Activated CD8-positive, alpha-beta memory T cell treated with anti-CD3 and anti-CD28 coated beads, Interleukin-2, amount 50 U/mL, for 48 hours (primary cell): Measurements from ENCODE around the gene ITPR3.
"Not testable (repeated sequence)": the region's sequence is repeated elsewhere in the genome, so short reads cannot be mapped to it uniquely, and the experiment has no call there.

Experiments used
- DNase-seq: peaks from one replicate; pipeline ENCODE4 v3.0.0-alpha.2; 2020

Gene ITPR3

DNA sequence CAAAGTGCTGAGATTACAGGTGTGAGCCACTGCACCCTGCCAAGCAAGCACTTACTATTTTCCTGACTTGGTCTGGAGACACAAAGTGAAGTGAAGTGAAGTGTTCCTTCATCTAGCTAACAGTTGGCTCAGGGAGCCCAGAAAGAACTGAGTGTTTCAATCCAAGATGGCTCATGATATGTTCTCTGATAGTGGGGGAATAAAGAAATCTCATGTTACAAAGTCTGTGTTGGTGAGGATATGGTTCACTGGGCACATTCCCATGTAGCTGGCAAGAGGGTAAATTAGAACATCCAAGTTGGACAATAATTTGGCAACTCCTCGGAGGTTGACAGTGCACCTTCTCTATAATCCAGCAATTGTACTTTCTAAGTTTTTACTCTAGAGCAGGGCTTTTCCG, 5.0 kb upstream of the ITPR3 start:
- no peak for DNase-seq

DNA sequence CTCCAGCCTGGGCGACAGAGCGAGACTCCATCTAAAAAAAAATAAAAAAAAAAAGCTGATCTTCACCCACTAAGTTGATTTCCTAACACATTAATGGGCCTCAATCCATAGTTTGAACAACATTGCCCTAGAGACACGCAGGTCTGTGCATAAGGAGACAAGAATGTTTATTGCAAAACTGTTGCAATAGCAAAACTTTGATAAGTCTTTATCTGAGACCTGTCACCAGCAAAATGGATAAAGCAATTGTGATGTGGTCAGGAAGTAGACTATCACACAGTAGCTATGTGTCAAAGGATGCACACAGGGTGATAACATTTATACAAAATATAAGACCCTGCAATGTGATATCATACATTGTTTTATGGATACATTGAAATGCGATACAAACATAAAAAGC, 4.2 kb upstream of the ITPR3 start:
- no peak for DNase-seq

DNA sequence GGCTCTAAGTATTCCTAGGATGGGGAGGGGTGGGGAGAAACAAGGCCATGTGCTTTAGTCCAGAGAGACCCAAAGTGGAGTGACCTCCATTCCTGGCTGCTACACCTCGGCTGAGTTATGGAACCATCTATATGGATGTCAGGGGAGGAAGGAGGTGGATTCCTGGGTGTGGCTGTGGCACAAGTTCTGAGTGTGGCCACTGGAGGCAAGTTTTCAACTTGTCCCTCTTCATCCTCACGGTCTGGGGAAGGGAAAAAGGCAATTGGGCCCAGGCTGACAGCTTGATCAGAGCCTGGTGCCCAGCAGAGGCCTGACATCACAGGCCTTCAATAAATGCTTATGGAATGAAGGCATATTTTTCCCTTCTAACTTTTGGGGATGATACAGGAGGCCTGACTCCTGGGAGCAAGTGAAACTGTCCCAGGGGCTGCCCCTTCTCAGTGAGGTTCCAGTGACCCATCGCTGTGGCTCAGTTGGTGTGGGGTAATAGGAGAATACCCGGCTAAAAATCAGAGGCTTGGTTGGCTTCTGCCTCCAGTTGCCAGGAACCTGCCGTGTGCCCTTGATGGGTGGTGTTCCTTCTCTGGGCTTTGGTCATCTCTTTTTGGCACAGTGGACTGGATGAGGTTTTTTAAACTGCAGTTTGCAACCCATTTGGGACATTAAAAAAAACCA, 1.8 kb upstream of the ITPR3 start:
- DNase-seq = no peak

DNA sequence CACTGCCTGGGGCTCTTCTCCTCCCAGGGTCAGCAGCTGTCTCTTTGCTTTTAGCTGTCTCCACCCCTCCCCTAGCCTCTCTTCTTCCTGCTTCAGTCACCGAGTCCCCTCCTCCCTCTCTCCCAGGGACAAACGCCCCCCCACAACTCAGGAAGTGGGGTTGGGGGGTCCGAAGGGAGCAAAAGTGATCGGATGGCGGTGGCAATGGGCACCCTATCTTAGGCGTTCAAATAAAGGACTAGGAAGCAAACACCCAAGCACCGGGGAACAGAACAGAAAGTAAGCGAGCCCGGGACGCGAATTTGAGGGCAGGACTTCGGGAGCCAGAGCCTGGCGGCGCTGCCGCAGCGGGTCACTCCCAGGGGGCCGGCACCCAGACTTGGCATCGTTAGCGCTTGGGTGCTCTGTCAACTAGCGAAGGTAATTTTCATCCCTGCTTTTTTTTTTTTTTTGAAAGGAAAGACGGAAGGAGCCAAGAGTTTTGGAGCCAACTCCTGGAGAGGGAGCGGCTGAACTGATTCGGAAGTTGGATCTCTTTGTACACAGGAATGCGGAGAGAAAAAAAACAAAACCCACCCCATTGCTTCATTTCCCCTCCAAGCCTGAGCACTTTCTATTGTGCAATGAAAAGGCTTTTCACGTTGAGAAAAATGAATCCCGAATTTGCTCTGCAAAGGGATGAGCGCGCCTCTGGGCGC, 815 bp upstream of the ITPR3 start:
- peak; percentile 69 for DNase-seq

DNA sequence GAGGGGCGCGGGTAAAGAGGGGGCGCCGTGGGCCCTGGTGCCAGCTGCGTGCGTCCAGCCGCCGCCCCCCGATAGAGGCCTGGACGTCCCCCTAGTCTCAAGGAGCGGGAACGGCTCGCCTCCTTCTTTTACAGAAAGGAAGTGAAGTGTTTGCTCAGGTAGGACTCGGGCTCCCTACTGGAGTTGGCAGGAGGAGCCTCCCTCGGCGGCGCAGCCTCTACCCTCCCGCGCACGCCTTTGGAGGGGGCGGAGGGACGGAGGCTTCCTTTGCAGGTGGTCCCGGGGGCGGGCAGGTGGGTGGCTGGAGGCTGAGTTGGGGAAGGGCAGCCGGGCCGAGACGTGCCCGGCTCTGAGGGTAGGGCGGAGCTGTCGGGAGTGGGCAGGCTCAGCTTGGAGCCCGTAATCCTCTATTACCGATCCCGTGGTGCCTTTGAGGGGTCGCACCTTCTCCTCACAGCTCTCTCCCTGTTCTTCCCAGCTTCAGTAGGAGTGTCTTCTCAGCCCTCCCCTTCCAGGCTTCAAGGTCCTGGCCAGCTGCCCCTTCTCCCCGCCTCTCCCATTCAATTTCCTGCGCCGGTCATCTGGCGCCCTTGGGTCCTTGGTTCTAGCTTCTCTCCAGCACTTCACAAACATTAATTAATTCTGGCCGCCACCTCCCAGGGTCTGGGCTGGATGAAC, 728 bp downstream of the ITPR3 start:
- DNase-seq = peak; percentile 73

DNA sequence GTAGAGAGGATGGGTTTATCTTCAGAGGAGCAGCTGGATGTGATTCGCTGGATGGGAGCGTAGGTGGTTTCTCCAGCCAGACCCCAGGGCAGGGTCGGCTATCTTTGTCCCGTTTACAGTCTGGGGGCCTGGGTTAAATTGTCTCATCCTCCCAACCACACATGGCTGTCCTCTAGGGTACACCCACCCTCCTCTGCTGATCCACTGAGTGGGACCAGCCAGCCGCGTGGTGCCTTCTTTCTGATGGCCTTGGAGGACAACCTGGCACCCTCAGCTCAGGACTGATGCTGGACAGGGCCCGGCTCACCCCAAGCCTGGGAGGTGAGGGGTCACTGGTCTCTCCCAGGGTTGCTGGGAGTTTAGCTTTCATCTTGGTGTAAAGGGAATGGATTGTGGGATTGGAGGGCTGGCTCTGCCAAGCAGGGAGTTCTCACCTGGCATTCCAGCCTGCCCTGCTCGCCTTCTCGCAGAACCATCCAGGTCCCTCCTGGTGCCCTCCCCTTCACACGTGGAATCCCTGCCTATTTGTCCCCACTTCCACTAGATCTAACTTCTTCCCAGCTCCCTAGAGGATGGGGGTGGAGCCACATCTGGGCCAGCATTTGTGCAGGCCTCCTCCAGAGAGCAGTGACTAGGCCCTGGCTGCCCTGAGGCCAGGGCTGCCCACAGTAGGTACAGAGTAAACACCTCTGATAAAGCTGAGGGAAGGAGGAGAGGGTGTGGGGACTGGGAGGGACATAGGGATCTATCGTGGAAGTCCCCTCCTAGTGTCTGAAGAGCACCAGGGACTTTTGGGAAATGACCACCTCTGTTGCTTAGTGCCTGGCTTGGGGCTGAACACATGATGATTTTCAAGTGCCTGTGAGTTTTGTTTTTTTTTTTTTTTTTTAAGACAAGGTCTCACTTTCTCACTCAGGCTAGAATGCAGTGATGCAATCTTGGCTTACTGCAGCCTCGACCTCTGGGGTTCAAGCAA, 1.6 kb downstream of the ITPR3 start:
- DNase-seq = no peak

DNA sequence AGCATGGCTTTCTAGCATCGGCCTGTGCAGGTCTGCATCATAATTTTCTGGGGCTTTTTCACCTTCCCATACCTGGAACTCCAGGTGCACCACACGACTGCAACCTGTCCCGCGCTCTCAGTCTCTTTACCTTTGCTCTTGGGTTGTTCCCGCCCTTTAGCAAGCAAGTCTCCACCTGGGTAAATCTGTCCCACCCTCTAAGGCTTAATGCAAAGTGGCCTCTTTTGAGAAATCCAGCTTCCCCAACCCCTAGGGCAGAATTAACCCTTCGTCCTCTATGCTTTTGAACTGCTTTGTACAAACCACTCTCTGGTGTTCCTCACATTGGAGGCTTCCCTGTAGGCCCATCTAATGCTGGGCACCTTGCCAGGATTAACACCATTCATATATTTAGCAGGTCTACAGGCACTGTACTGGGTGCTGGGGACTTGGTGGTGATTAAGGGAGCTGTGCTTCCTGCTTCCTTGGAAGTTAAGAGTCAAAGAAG, 2.8 kb downstream of the ITPR3 start:
- no peak for DNase-seq

DNA sequence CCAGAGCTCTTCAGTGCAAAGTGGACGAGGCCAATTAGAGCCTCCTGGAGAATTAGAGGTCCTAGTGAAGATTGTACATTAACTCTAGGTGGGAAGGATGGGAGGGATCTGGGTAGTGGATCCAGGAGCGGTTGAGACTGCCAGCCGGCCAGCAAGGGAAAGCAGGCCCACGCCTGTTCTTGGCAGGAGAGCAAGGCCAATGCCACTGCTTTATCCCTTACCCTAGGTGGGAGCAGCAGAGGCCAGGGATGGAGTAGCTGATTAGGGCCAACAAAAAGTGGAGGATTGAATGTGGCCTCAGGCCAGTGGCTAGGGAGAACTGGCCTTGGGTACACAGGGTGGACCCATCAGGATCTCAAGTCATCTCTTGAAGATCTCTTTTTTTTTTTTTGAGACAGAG, 3.7 kb downstream of the ITPR3 start:
- DNase-seq = no peak

DNA sequence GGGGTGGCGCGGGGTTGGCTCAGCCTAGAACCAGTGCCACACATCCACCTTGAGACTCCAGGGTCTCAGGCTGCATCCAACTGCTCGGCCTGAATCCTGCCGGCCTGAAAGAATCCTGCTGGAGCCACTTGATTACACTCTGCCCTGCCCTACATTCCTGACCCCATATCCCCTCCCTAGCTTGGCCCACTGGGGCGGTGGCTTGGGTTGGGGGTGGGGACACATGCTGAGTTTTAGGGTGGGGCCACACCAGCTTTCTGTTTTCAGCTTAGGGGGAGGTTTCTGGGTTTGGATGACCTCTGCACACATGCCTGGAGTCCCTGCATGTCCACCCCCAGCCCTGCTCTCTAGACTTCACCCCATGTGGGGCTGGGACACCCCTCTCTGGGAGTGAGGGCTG, 6.8 kb downstream of the ITPR3 start:
- no peak for DNase-seq

DNA sequence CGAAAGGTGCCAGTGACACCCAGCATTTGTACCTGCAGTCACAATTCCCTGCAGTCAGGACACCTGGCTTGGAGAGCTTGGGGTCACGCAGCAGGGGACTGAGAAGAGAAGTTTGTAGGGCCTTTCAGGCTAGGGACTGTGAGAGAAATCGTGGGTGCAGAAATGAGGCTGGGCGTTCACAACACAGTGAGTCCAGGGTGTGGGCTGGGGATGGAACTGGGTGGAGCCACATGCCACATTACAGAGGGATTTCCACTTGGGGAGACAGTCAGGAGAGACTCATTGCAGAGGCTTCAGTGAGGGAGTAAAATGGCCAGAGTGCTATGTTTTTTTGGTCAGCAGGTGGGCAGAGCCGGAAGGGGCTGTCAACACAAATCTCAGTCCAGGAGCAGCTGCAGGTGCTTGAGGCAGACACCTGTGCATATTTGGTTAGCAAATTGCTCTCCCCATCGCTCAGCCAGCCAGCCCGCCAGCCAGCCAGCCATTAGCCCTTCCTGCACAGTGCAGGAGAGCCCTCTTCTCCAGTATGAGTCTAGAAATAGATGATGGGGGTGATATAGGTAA, 7.4 kb downstream of the ITPR3 start:
- no peak for DNase-seq

DNA sequence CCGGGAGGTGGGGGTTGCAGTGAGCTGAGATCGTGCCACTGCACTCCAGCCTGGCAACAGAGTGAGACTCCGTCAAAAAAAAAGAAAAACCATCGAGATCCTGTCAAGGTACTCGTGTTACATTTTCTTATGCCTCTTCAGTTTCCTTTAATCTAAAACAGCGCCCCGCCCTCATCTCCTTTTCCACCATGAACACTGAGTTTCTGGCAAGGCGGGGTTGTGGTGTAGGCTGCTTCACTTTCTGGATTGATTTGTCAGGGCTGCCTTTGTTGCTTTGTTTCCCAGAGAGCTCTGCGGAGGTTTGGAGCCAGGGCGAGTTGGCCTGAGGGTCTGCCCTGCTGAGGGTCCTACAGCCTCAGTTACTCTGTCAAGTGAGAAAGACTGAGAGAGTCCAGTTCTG, 8.9 kb downstream of the ITPR3 start:
- DNase-seq = no peak

DNA sequence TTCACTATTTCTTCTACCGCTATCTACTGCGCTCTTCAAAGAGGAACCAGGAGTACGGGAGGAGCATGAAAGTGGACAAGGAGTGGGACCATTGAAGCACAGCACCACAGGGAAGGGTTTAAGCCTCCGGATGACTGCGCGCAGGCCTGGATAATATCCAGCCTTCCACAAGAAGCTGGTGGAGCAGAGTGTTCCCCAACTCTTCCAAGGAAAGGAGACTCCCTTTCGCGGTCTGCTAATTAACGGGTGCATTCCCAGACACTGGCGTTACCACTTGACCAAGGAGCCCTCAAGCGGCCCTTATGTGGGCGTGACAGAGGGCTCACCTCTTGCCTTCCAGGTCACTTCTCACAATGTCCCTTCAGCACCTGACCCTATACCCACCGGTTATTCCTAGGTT, 10.4 kb downstream of the ITPR3 start:
- DNase-seq = not testable (repeated sequence)

DNA sequence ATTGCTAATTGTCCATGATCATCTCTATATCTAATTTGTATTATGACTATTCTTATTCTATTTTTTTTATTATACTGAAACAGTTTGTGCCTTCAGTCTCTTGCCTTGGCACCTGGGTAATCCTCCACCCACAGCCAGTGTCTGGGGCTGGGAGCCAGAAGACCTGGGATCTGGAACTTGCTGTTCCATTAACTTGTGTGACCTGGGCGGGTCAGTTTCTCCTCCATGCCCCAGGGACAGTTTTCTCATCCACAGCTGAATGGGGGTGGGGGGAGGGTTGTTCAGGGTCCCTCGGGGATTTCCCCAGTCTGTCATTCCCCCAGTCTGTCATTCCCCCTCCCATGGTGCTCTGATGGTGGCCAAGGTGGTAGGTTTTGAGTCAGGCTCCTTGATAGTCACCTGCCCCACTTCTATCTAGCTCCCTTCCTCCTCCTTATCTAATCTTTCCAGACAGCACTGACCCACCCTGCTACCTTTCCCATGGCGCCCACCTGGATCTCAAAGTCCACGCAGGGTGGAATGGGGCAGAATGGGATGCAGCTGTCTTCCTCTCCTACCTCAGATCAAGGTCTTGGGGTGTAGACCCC, 10.9 kb downstream of the ITPR3 start:
- DNase-seq = no peak

DNA sequence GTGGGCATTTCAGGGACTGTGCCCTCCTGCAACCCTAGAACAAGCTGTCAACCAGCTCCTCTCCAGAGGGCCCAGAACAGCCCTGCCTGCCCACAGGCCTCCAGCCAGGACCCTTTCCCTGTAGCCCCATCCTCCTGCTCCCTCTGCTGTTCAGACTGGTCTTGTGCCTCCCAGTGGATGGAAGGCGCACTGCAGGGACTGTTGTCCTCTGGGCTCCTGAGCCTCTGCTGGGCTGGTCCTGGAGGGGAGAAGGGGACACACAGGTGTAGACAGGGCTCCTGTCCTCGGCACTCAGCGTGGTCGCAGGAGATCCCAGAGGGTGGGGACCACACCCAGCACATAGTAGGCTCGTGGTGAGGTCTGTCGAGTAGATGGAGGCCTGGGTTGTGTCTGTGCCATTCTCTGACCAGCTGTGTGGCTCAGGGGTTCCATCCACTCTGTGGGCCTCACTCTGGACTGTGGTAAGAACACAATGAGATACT, 11.5 kb downstream of the ITPR3 start:
- DNase-seq = peak; percentile 77

DNA sequence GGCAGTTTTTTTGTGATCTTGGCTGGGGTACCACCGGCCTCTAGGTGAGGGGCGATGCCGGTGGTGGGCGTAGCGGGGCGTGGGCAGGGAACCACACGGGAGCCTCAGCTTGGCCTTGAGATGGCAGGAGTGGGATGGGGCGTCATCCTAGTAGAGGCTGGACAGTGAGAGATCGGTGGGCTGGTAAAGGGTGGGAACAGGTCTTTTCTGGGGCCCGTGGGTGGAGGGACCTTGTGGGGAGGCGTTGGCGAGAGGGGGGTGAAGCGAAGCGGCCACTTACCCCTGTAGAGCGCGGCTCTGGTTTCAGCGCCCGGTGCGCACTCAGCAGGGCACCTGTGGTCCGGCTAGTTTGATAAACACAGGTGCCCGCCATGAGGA, 12.0 kb downstream of the ITPR3 start:
- no peak for DNase-seq

DNA sequence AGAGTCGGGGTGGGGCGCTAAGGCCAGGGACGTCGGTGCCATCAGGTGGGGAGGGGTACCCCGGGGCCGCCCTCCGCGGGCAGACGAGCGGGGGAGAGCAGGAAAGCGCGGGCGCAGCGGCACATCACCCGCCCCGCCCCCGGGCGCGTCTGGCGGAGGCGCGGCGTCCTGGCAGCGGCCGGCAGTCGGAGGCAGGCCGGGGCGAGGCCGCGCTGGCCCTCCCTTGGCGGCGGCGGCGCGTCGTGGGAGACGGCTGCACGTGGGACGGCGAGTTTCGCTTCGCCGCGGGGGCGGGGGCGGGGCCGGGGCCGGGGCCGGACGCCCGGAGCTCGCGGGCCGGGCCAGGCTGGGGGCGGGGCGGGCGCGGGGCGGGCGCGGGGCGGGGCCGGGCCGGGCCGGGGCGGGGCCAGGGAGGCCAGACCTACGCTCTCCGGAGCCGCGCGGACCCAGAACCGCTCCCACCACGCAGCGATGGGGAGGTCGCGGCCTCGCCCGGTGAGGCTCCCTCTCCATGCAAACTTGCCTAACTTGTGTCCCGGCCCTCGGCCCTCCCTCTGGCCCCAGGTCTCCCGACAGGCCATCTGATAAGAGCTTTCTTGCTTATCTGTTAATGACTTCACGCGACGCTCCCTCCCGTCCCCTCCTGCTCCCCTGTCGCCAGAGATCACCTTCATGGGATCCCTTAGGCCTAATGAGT, 12.5 kb downstream of the ITPR3 start:
- DNase-seq = peak; percentile 73

DNA sequence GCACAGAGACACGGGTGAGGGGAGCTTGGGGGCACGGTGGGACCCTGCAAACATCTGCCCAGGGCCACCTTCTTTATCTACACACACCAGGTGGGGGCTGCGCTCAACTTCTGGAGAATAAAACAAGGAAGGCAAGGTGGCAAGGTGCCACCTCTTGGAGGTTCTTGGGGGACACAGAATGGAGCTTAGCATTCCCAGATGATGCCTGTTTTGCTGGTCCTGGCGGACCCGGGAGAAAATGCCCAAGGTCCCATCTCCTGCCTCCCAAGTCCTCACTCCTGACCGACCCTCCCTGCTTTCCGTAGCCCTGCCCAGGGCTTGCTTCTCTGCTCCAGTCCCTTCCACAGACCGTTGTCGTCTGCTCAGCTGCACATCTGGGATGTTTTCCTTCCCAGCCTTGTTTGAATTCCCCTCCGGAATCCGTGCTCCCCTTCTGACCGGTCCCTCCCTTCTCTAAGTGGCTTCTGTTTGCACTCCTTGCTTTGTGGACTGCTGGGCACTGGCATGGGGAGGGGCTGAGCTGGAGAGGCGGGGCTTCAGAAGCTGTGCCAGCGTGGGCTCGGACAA, 13.1 kb downstream of the ITPR3 start:
- no peak for DNase-seq

DNA sequence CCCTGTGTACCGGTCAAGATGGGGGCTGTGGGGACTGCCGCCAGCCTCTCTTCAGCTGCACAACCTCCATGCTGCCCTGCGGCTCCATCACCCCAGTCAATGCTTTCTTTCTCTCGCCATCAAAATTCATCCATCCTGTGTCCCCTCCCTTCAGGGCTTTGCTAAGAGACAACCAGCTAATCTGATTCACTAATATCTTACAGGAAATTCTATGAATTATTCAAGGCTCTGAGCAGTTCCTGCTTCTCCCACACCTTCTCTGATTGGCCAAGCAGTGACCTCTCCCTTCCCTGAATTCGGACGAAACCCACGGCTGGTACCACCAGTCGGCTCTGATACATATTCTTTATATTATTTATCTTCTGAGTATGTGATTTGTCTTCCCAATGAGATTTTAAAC, 13.8 kb downstream of the ITPR3 start:
- no peak for DNase-seq

DNA sequence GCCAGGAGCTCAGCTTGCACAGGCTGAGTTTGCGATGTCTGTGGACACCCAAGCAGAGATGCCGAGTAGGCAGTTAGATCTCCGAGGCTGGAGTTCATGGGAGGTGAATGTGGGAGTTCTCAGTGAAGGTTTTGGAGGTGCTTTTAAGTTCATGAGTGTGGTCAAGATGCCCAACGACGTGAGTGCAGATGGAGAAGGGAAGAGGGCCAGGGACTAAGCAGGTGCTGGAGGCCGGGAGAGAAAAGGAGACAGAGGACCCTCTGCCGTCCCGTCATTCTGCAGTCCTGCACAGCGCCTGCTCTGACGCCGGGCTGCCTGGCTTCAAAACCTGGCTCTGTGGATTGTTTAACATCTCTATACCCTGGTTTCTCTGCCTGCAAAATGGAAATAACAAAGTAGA, 15.5 kb downstream of the ITPR3 start:
- no peak for DNase-seq

DNA sequence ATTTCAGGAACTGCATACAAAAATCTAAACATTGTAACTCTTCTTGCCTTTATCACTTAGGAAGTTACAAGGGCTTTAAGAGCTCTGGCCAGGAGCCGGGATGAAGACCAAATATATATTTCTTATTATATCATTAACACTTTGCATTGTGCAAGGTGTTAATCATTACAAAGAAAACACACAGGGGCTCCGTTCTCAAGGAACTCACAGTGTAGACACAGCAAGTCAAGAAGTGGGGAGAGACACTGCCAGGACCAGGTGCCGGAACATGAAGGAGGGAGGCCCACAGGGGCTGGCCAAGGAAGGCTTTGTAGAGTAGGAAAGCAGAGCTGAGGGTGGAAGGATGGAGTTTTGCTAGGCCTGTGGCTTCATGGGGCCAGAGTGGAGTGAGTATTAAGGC, 17.4 kb downstream of the ITPR3 start:
- no peak for DNase-seq

DNA sequence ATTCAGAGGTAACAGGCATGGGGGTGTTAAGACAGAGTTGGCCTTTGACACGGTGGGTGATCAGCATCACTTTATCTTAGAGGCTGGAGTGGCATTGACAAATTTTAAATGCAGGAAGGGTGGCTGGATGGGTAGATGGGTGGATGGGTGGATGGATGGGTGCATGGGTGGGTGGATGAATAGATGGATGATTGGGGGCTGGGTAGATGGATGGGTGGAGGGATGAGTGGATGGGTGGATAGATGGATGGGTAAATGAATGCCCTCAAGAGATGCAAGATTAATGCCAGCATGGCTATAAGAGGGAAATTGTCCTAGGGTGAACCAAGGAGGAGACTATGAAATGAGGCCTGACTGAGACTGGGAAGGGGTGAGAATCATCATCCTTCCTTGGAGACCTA, 18.4 kb downstream of the ITPR3 start:
- DNase-seq = no peak
